GM21367 (cell line): ENCODE data around the gene TUBA8.
"Not testable (repeated sequence)": the region's sequence is repeated elsewhere in the genome, so short reads cannot be mapped to it uniquely, and the experiment has no call there.

Source experiments
- ATAC-seq: cut with Tn5 transposase; IDR thresholded peaks from one replicate; pipeline ENCODE4 v1.9.1; 2021; ENCODE audit not compliant: unreplicated experiment

Gene TUBA8

GRCh38 chr22:18165356-18165755, 54.7 kb downstream of the TUBA8 start:
- ATAC-seq = not testable (repeated sequence)

GRCh38 chr22:18170284-18170683, 59.7 kb downstream of the TUBA8 start:
- not testable (repeated sequence) for ATAC-seq

- not testable (repeated sequence) for ATAC-seq
Measured at GRCh38 chr22:18172203-18172602, 61.6 kb downstream of the TUBA8 start.

- not testable (repeated sequence) for ATAC-seq
Measured at GRCh38 chr22:18172776-18173175, 62.2 kb downstream of the TUBA8 start.

GRCh38 chr22:18173441-18173840, 62.8 kb downstream of the TUBA8 start:
- ATAC-seq = not testable (repeated sequence)
